Right atrium auricular region (tissue), 2 donors: ENCODE results near the gene MATN1. TPM values are rescaled to one million over a fixed set of nuclear protein-coding genes. Genes with fewer than 3 reads are reported as not detected.

Source experiments
- DNase-seq: peaks from one replicate; pipeline ENCODE4 v3.0.0-alpha.2; 2019; ENCODE audit warnings: low spot score
- H3K27ac ChIP-seq, 2 donors: fragments of 200-600 bp; sonication (generic); 1 replicate in 1 of 2; 2 replicates in 1 of 2; pipeline ENCODE4 v1.5.1; 2016 to 2019
- H3K27me3 ChIP-seq, 2 donors: fragments of 200-600 bp; sonication (generic); one replicate each; pipeline versions ENCODE4 v1.5.1 to v1.6.0; 2017 to 2019
- H3K36me3 ChIP-seq: fragments of 200-600 bp; sonication (generic); one replicate; pipeline ENCODE4 v1.5.1; 2016
- H3K4me1 ChIP-seq, 2 donors: fragments of 200-600 bp; sonication (generic); one replicate each; pipeline versions ENCODE4 v1.5.1 to v1.6.0; 2017 to 2019
- H3K4me3 ChIP-seq, 2 donors: fragments of 200-600 bp; sonication (generic); 1 replicate in 1 of 2; 2 replicates in 1 of 2; pipeline ENCODE4 v1.5.1; 2017 to 2019; ENCODE audit warnings: mild to moderate bottlenecking in 1 of 2, moderate library complexity in 1 of 2
- H3K9me3 ChIP-seq, 2 donors: fragments of 200-600 bp; sonication (generic); one replicate each; pipeline ENCODE4 v1.5.1; 2019
- CTCF ChIP-seq, 2 donors: fragments of 200-600 bp; sonication (generic); IDR thresholded peaks; one replicate each; pipeline ENCODE4 v1.5.1; 2019; ENCODE audit warnings: antibody characterized with exemption in 2 of 2
- total RNA-seq, 2 donors: library from RNA; depleted of rRNA; stranded (reverse); fragments of >200 nt; gene quantifications; one replicate each; pipeline ENCODE4 v1.1.0, GENCODE V29; 2016

The MATN1 gene
- total RNA-seq, 2 donors from 2014 or later = not detected

- H3K27me3 ChIP-seq = no peaks in the 10 kb centered on the region
- no peak for TF ChIP-seq CTCF (IDR thresholded peaks at IDR 0.05)
- no peak overlapping the region for H3K4me3 ChIP-seq
- no peak for DNase-seq
- H3K9me3 ChIP-seq = no peaks in the 10 kb centered on the region
- H3K27ac ChIP-seq = no peak overlapping the region
- H3K36me3 ChIP-seq = no peaks in the 10 kb centered on the region
- H3K4me1 ChIP-seq = no peaks in the 10 kb centered on the region
Observed at GRCh38 chr1:30728832-30729638, 5.7 kb upstream of the MATN1 start.

GRCh38 chr1:30728340-30728739, 5.0 kb upstream of the MATN1 start:
- no peak for TF ChIP-seq CTCF (IDR thresholded peaks at IDR 0.05)

DNA sequence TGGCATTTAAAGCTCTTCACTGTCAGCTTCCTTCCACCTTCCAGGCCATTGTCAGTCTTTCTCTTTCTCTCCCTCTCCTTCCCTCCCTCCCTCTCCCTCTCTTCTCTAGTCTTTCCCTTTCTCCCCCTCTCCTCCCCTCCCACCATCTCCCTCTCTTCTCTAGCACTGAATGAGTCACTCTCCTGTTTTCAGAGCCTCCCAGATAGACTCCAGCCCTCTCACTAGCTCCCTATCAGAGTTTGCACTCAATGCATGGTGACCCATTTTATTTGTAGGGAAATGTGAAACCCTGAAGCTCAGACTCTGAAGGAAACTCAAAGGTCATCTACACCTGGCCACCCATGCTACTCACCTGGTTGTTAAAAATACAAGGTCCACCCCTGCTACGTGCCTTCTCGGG, 4.4 kb upstream of the MATN1 start:
- Histone ChIP-seq H3K9me3 (no peaks in the 10 kb centered on the region), H3K36me3 (no peaks in the 10 kb centered on the region), H3K27ac (no peak overlapping the region), H3K4me3 (no peak overlapping the region), H3K27me3 (no peaks in the 10 kb centered on the region), H3K4me1 (no peaks in the 10 kb centered on the region)
- DNase-seq = no peak
- no peak for TF ChIP-seq CTCF (IDR thresholded peaks at IDR 0.05)

More at GRCh38 chr1:30728340-30728739, 5.0 kb upstream of the MATN1 start:
- Histone ChIP-seq H3K4me1 (no peaks in the 10 kb centered on the region), H3K27ac (no peak overlapping the region), H3K36me3 (no peaks in the 10 kb centered on the region), H3K9me3 (no peaks in the 10 kb centered on the region), H3K27me3 (no peaks in the 10 kb centered on the region), H3K4me3 (no peak overlapping the region)
- DNase-seq = no peak

DNA sequence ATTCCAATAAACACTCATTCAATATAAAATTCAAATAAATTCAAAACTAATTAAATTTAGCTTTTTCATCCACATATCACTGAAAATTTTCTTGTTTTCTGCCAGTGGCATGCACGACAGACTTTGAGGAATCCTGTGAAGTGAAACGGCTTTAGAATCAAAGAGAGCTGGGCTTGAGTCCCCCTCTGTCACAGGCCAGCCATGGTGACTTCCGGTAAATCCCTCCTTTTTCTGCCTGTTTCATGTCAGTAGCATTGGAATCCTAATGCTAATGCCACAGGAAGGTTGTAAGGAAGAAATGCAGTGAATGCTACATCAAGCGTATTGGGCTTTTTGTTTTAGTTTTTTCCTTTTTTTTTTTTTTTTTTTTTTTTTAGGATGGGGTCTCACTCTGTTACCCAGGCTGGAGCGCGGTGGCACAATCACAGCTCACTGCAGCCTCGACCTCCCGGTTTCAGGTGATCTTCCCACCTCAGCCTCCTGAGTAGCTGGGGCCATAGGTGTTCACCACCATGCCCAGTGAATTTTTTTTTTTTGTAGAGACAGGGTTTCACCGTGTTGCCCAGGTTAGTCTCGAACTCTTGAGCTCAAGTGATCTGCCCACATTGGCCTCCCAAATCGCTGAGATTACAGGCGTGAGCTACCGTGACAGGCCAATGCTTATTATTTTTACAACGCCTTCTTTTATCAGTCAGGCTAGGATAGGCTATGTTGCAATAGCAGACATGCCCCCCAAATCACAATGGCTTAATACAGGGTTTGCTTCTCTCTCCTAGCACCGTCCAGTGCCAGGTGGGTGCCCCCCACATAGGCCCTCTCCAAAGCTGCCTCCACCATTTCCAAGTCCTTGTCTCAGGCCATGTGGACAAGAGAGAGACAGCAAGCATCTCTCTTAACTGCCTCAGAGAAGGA, 3.6 kb upstream of the MATN1 start:
- no peaks in the 10 kb centered on the region for H3K9me3 ChIP-seq

GRCh38 chr1:30726236-30726635, 2.9 kb upstream of the MATN1 start:
- Histone ChIP-seq H3K4me1 (no peaks in the 10 kb centered on the region), H3K27me3 (no peaks in the 10 kb centered on the region), H3K27ac (no peak overlapping the region), H3K9me3 (no peaks in the 10 kb centered on the region), H3K36me3 (no peaks in the 10 kb centered on the region), H3K4me3 (no peak overlapping the region)
- DNase-seq = no peak
- no peak for TF ChIP-seq CTCF (IDR thresholded peaks at IDR 0.05)

More for the DNA sequence above, 3.6 kb upstream of the MATN1 start:
- DNase-seq = no peak
- H3K36me3 ChIP-seq = no peaks in the 10 kb centered on the region
- H3K4me3 ChIP-seq = no peak overlapping the region
- no peak overlapping the region for H3K27ac ChIP-seq
- no peaks in the 10 kb centered on the region for H3K27me3 ChIP-seq
- TF ChIP-seq CTCF (IDR thresholded peaks at IDR 0.05) = no peak
- no peaks in the 10 kb centered on the region for H3K4me1 ChIP-seq
